Adipose tissue (tissue), 3 donors: Measurements from ENCODE around the gene BCL2L13. TPM values are rescaled to one million over a fixed set of nuclear protein-coding genes. Genes with fewer than 3 reads are reported as not detected.

ENCODE experiments used
- H3K27ac ChIP-seq: one replicate; pipeline ENCODE4 v1.5.1; 2013; ENCODE audit warnings: low read depth, low read length
- WGBS, 3 donors: extraction: QIAGEN DNeasy Blood & Tissue Kit; methylation state at CpG; one replicate each; pipeline ENCODE4 v1.1.7; 2013; 5-methylcytosine and 5-hydroxymethylcytosine counted together
- polyA plus RNA-seq, 3 donors: library from polyadenylated mRNA; stranded (reverse); fragments of 200-250 nt; gene quantifications; one replicate each; pipeline ENCODE4 v1.2.3, GENCODE V29; 2013
- donor health status: healthy with polysubstance abuse.
- donor health status: Bipolar disorder and iron deficiency.
- donor health status: healthy.

The BCL2L13 gene
- polyA plus RNA-seq, 3 donors = 17.9 to 36.9 (median 35.2) TPM

GRCh38 chr22:17769716-17770082 is 131.1 kb downstream of the BCL2L13 start:
- H3K27ac ChIP-seq = no peak overlapping the region
- 84 to 90% (median 87%) methylated on average over 9 of the region's 9 CpGs for whole genome bisulfite sequencing, 3 donors

DNA sequence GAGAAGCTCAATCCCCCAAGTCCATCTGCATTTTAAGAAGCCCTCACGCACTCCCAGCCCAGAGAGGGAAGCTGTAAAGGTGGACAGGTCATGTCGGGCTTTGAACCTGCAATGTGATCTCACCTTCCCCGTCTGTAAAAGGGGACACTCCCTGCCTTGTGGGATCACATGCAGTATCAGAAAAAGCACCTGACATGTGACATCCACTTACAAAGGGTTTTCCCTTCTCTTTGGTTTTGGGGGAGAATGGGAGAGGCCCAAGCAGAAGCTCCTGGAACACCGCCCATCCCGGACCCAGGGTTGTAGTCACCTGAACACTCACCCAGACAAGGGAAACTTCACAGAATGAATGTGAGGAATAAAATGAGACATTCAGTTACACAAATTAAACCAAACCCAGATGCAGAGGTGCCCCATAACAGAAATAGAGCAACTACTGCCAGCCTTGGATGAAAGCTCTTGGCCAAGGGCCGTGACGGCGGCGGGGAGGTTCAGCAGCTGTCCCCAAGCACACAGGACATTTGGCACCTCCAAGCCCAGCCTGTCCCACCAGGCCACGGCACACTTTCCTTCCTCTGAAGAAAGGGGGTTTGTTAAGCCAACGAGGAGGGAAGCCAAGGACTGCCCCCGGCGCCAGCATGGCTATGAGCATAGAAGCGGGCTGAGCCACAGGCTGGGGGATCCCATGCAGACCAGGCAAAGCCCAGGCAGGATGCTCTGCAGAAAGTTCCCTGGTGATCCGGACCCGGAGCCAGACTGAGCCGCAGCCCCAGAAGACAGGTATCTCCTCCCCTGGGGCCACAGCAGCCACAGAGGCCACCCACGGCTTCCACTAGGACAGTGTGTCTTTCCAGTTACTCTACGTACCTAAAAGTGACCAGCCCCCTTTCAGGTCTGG is 131.9 kb downstream of the BCL2L13 start:
- H3K27ac ChIP-seq = no peak overlapping the region
- WGBS, 3 donors = 86 to 88% (median 88%) methylated on average over 19 of the region's 19 CpGs

GRCh38 chr22:17772249-17772957 is 133.8 kb downstream of the BCL2L13 start:
- WGBS, 3 donors = 76 to 86% (median 79%) methylated on average over 21 of the region's 21 CpGs

GRCh38 chr22:17772958-17773605 is 134.5 kb downstream of the BCL2L13 start:
- no peak overlapping the region for H3K27ac ChIP-seq
- WGBS, 3 donors = 41 to 63% (median 44%) methylated on average over 17 to 18 of the region's 18 CpGs

More at GRCh38 chr22:17772249-17772957, 133.8 kb downstream of the BCL2L13 start:
- H3K27ac ChIP-seq = no peak overlapping the region

DNA sequence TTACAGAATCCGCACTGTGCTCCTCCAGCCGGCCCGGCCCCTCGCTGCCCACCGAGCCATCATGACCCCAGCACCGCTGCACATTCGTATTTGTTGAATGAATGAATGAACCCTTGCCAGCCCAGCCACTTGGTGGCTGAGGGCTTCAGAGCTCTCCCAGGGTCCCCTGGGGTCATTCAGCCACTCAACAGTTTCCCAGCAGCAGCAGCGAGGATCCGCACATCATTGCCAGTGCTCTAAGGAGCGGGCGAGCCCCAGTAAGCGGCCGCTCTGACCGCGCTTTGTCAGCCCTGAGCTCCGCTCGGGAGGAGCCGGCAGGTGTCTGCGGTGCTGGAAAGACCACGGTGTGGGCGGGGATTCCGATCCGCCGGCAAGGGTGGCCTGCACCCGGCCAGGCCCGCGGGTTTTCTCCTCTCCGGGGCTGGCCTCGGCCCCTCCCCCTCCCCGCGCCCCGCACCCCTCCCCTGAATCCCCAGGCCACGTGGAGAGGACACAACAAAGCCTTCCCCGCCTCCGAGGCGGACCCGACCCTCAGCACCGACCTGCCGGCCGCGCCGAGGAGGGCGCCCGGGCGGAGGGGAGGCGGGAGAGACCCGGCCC is 135.1 kb downstream of the BCL2L13 start:
- 2 to 5% (median 3%) methylated on average over 28 to 45 of the region's 47 CpGs for WGBS, 3 donors

DNA sequence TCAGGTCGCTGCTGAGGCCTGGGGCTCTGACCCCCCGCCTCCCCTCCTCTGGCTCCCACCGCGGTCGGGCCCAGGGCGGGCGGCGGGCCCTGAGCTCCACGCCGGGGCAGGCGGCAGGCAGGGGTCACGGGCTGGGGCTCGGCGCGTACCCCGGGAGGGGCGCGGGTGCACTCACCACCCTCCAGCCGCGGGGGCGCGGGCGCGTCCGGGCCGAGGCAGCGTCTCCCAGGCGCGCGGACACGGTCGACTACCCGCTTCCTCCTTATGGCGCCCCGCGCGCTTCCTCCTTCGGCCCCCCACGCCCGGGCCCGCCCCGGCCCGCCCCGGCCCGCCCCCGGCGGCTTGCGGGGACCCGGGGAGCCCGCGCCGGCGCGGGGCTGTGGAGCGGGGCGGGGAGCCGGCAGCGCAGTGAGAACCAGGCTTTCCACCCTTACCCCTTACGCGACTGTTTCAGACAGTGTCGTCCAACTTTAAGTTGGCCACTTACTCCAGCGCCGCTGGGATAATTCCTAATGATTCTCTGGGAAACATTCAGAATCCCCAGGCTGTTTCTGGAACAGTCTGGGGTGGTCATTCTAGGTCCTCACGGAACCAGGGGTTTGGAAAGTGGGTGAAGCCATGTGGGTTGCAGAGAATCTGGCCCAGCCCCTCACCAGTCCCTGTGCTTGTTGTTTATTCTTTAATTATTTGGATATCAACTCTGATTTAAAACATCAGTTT is 135.8 kb downstream of the BCL2L13 start, which contains the start of gene BID:
TSS of gene BID (minus strand) at position 264 of the 720 bp plus-strand sequence. CDS start 24,353 bp downstream, outside the sequence.
- 0 to 1% (median 1%) methylated on average over 36 to 62 of the region's 64 CpGs for WGBS, 3 donors

More for the DNA sequence above, 135.1 kb downstream of the BCL2L13 start:
- no peak overlapping the region for H3K27ac ChIP-seq

DNA sequence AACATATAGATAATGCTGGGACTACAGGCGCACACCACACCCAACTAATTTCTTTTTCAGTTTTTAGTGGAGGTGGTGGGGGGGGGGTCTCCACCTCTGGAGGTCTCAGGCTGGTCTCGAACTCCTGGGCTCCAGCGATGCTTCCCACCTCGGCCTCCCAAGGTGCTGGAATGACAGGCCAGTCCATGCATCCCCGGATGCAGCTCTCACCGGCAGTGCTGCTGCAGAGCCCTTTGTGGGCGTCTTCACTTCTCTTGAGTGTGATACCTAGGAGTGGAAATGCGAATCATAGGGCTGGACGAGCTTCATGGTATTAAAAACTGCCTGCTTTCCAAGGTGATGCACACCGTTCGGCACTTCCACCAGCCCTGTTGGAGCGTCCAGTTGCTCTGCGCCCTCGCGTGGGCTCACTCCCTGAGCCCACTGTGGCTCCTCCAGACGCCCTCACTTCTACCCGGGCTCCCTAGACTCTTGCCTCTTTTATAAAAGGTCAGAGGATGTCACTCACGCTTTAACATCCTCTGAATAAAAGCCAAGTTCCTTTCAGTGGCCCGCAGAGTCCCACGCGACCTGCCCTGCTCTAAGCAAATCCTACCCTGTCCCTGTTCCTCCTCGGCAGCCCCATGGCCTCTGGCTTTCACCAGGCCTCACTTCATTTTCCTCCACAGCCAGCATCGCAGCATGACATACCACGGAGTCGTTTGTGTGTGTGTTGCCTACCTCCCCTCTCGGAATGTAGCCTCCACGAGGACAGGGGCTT is 136.5 kb downstream of the BCL2L13 start:
- H3K27ac ChIP-seq = no peak overlapping the region

More for the DNA sequence above, 135.8 kb downstream of the BCL2L13 start, which contains the start of gene BID:
- no peak within 1 kb of the TSS for H3K27ac ChIP-seq

DNA sequence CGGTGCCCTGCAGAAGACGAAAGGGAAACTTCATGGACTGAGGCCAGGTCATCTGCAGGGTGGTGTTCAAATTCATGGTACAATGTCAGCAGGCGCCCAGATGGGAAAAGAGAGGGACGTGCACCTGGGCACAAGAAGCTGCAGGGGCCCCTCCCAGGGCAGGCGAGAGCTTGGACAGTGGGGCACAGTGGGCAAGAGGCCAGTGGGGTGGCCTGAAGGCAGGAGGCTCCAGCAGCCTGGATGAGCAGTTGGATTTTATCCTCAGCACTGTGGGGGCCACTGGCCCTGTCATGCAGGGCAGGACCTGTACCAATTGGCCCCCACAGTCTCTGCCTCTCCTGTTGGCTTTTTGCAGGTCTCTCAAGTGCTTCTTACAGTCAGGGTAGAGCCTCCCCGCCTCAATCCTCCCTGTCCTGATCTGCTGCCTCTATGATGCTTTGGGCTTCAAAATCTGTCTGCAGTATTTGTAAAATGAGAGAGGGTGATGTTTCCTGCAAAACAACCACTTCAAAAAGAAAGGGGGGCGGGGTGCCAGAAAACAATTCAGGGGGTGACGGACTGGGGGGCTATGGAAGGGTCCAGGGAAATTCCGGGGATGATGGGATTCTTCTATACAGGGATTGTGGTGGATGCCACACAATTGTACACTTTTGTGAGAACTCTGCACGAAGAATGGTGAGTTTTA is 137.4 kb downstream of the BCL2L13 start:
- H3K27ac ChIP-seq = no peak overlapping the region
- 76 to 89% (median 81%) methylated on average over 10 of the region's 10 CpGs for WGBS, 3 donors

More for the DNA sequence above, 136.5 kb downstream of the BCL2L13 start:
- 74 to 79% (median 77%) methylated on average over 27 of the region's 27 CpGs for WGBS, 3 donors

GRCh38 chr22:17777005-17777716 is 138.6 kb downstream of the BCL2L13 start:
- H3K27ac ChIP-seq = no peak overlapping the region

GRCh38 chr22:17777717-17778044 is 139.1 kb downstream of the BCL2L13 start:
- 44 to 65% (median 54%) methylated on average over 6 of the region's 6 CpGs for WGBS, 3 donors
- no peak overlapping the region for H3K27ac ChIP-seq

More at GRCh38 chr22:17777005-17777716, 138.6 kb downstream of the BCL2L13 start:
- 28 to 59% (median 32%) methylated on average over 27 of the region's 27 CpGs for WGBS, 3 donors

DNA sequence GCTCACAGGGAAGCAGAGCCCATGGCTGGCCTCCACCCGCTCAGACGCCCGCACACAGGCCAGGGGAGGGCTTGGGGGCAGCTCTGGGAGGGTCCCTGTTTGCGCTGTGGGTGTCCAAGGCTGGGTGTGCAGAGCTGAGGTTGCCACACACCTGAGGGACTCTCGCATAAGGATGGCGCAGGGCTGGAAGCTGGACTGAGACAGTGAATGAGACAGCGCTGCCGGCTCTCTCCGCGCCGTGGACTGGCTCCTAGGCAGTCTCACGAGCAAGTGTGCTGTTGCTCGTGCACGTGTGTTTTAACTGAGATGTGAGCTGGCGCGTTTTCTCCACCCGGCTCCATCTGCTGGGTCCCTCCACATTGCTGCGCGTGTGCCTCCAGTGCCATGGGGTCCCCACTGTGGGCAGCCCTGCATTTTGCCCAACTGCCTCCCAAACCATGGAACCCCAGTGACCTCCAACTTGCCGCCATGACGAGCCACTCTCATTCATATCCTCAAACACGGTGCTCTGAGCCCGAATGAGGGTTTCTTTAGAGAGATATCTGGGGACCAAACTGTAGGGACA is 139.9 kb downstream of the BCL2L13 start:
- no peak overlapping the region for H3K27ac ChIP-seq
- WGBS, 3 donors = 93 to 96% (median 94%) methylated on average over 23 of the region's 23 CpGs

DNA sequence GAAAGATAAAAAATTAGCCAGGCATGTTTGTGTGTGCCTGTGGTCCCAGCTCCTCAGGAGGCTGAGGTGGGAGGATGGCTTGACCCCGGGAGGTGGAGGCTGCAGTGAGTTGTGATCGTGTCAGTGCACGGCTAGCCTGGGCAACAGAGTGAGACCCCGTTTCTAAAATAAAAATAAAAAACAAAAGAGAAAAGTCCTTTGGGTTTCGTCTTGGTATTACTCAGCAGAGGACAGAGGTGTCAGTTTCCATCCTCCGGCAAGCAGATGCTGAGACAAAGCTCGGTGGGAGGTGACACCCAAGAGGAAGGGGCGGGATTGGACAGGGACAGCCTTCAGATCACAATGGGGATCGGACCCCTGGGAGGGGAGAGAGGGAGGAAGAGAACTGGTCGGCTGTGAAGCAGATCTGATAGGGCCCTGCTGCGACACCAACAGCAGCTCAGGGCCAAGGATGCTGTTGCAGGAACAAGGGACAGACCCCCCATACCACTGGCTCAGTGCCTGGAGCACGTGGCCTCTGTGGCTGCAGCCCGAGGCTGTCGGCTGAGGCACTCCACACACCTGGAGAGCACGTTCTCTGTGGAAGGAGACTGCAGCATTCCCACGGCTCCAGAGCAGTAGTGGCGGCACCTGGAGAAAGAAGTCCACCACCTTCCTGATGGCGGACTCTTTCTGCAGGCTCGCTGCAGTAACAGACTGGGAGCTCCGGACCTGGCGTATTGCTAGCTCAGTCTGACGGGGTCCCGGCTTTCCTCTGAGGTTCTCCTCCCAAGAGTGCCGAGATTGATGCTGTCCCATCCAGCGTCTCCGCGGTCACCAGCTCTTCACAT is 140.9 kb downstream of the BCL2L13 start:
- 67 to 77% (median 76%) methylated on average over 27 of the region's 27 CpGs for WGBS, 3 donors
- no peak overlapping the region for H3K27ac ChIP-seq

GRCh38 chr22:17780116-17780740 is 141.7 kb downstream of the BCL2L13 start:
- H3K27ac ChIP-seq = no peak overlapping the region
- WGBS, 3 donors = 75 to 84% (median 80%) methylated on average over 17 to 19 of the region's 19 CpGs
